Articular chondrocyte of knee joint (primary cell): ENCODE data around the gene SUMO4. TPM values are rescaled to one million over a fixed set of nuclear protein-coding genes. Genes with fewer than 3 reads are reported as not detected.

ENCODE experiments used
- total RNA-seq: library from RNA; depleted of rRNA; stranded (reverse); fragments of >200 nt; gene quantifications from 2 replicates; pipeline ENCODE4 v1.2.3, GENCODE V29; 2012

Gene SUMO4
- total RNA-seq, result 3.5 and 4.5 TPM in 2 replicates

DNA sequence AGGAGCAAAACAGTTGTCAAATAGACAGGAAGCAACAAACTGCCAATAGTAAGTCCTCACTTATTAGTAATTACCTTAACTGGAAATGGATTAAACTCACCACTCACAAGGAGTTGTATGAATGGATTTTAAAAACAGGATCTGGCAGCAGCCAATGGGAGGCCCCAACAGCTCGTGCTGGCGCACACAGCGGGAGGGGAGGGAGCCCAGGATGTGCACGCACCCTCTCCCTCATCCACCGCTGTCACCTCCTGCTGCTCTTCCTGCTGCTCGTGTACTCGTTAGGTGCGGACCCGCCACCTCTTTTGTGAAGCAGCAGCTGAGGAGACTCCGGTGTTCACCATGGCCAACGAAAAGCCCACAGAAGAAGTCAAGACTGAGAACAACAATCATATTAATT lies at the start of gene SUMO4:
Gene SUMO4 (plus strand): TSS at position 213 of the 400 bp plus-strand sequence. CDS start 130 bp downstream, at position 343.

Other genes with a start within 250 kb of the SUMO4 start
- 35.1 and 42.2 TPM in 2 replicates for gene TAB2, start 82.5 kb upstream of the SUMO4 start, total RNA-seq
- 0.65 and 1.3 TPM in 2 replicates for gene ZC3H12D, start 84.8 kb downstream of the SUMO4 start, total RNA-seq
- 43.1 and 50.8 TPM in 2 replicates for gene PPIL4, start 145.8 kb downstream of the SUMO4 start, total RNA-seq
- 92.1 and 104 TPM in 2 replicates for gene GINM1, start 166.1 kb downstream of the SUMO4 start, total RNA-seq
- 33.6 and 35.8 TPM in 2 replicates for gene KATNA1, start 248.5 kb downstream of the SUMO4 start, total RNA-seq